ENCODE data around the gene AOX1.
"Not testable (repeated sequence)": the region's sequence is repeated elsewhere in the genome, so short reads cannot be mapped to it uniquely, and the experiment has no call there.

The AOX1 gene

DNA sequence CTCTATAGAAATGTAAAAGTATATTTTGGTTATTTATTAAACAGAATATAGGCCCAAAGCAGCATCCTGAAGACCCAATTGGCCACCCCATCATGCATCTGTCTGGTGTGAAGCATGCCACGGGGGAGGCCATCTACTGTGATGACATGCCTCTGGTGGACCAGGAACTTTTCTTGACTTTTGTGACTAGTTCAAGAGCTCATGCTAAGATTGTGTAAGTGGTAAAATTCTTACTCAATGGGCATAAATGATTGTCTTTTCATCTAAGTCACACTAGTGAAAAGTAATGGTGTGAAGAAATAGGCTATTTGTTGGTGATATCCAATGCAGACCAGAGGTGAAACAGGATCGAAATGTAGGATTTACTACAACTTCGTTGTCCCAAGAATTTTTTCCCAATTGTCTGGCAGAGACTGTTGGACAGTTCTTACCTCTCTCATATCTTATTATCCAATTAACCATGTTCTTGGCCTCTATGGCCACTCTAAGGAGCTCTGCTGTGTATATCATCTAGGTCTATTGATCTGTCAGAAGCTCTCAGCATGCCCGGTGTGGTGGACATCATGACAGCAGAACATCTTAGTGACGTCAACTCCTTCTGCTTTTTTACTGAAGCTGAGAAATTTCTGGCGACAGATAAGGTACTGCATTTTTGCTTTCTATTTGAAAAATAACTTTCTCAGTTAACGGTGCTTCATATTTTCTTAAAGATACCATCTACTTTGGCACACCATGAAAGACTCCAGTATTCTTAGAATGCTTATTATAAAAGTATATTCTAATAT lies 35.0 kb downstream of the AOX1 start:
- Histone ChIP-seq H3K4me1 (ENCODE audit: control insufficient read depth, insufficient read depth, low read length) (no peaks in the 10 kb centered on the region), H3K36me3 (ENCODE audit: control insufficient read depth, insufficient read depth, low read length) (no peaks in the 10 kb centered on the region), H3K27me3 (ENCODE audit: control insufficient read depth, insufficient read depth, low read length) (no peaks in the 10 kb centered on the region), H3K9ac (ENCODE audit: low read length) (no peak overlapping the region), H3K27ac (ENCODE audit: low read depth, low read length) (no peak overlapping the region), H3K4me3 (ENCODE audit: low read length) (no peak overlapping the region)

GRCh38 chr2:200622106-200622505 lies 36.3 kb downstream of the AOX1 start:
- no peaks in the 10 kb centered on the region for H3K36me3 ChIP-seq (ENCODE audit: control insufficient read depth, insufficient read depth, low read length)
- no peaks in the 10 kb centered on the region for H3K27me3 ChIP-seq (ENCODE audit: control insufficient read depth, insufficient read depth, low read length)
- no peaks in the 10 kb centered on the region for H3K4me1 ChIP-seq (ENCODE audit: control insufficient read depth, insufficient read depth, low read length)
- H3K9ac ChIP-seq (ENCODE audit: low read length): no peak overlapping the region
- no peak overlapping the region for H3K27ac ChIP-seq (ENCODE audit: low read depth, low read length)
- H3K4me3 ChIP-seq (ENCODE audit: low read length): no peak overlapping the region

- Histone ChIP-seq H3K27ac (ENCODE audit: low read depth, low read length) (no peak overlapping the region), H3K9ac (ENCODE audit: low read length) (no peak overlapping the region), H3K36me3 (ENCODE audit: control insufficient read depth, insufficient read depth, low read length) (no peaks in the 10 kb centered on the region), H3K27me3 (ENCODE audit: control insufficient read depth, insufficient read depth, low read length) (no peaks in the 10 kb centered on the region), H3K4me3 (ENCODE audit: low read length) (no peak overlapping the region), H3K4me1 (ENCODE audit: control insufficient read depth, insufficient read depth, low read length) (no peaks in the 10 kb centered on the region)
Observed at GRCh38 chr2:200624026-200624425, 38.2 kb downstream of the AOX1 start.

GRCh38 chr2:200624658-200625057 lies 38.8 kb downstream of the AOX1 start:
- H3K36me3 ChIP-seq (ENCODE audit: control insufficient read depth, insufficient read depth, low read length): no peaks in the 10 kb centered on the region
- no peaks in the 10 kb centered on the region for H3K27me3 ChIP-seq (ENCODE audit: control insufficient read depth, insufficient read depth, low read length)
- no peak overlapping the region for H3K27ac ChIP-seq (ENCODE audit: low read depth, low read length)
- H3K9ac ChIP-seq (ENCODE audit: low read length): no peak overlapping the region
- H3K4me3 ChIP-seq (ENCODE audit: low read length): no peak overlapping the region
- H3K4me1 ChIP-seq (ENCODE audit: control insufficient read depth, insufficient read depth, low read length): no peaks in the 10 kb centered on the region

- Histone ChIP-seq H3K9ac (ENCODE audit: low read length) (no peak overlapping the region), H3K36me3 (ENCODE audit: control insufficient read depth, insufficient read depth, low read length) (no peaks in the 10 kb centered on the region), H3K27ac (ENCODE audit: low read depth, low read length) (no peak overlapping the region), H3K4me1 (ENCODE audit: control insufficient read depth, insufficient read depth, low read length) (no peaks in the 10 kb centered on the region), H3K4me3 (ENCODE audit: low read length) (no peak overlapping the region), H3K27me3 (ENCODE audit: control insufficient read depth, insufficient read depth, low read length) (no peaks in the 10 kb centered on the region)
Observed at GRCh38 chr2:200625282-200625681, 39.5 kb downstream of the AOX1 start.

DNA sequence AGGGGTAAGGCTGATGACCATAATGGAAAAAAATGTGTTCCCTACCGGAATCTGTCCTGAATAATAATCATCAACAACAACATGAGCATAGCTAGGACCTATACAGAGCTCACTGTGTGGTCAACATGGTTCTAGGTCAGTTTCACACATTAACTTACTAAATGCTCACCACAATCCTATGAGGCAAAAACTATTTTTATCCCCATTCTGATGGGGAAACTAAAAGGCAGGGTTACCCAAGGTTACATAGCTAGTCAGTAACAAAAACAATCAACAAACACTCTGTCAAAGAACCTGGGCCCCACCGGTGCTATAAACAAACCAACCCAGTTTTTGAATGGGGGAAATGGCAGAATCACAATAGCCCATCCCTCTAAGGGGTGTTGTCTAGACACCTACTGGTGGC lies 40.1 kb downstream of the AOX1 start:
- no peak overlapping the region for H3K4me3 ChIP-seq (ENCODE audit: low read length)

GRCh38 chr2:200627110-200627770 lies 41.4 kb downstream of the AOX1 start:
- no peak overlapping the region for H3K27ac ChIP-seq (ENCODE audit: low read depth, low read length)
- no peaks in the 10 kb centered on the region for H3K36me3 ChIP-seq (ENCODE audit: control insufficient read depth, insufficient read depth, low read length)
- no peaks in the 10 kb centered on the region for H3K27me3 ChIP-seq (ENCODE audit: control insufficient read depth, insufficient read depth, low read length)
- no peak overlapping the region for H3K9ac ChIP-seq (ENCODE audit: low read length)
- H3K4me3 ChIP-seq (ENCODE audit: low read length): no peak overlapping the region
- no peaks in the 10 kb centered on the region for H3K4me1 ChIP-seq (ENCODE audit: control insufficient read depth, insufficient read depth, low read length)

More for the DNA sequence above, 40.1 kb downstream of the AOX1 start:
- H3K27me3 ChIP-seq (ENCODE audit: control insufficient read depth, insufficient read depth, low read length): no peaks in the 10 kb centered on the region
- H3K4me1 ChIP-seq (ENCODE audit: control insufficient read depth, insufficient read depth, low read length): no peaks in the 10 kb centered on the region
- no peak overlapping the region for H3K27ac ChIP-seq (ENCODE audit: low read depth, low read length)
- H3K9ac ChIP-seq (ENCODE audit: low read length): no peak overlapping the region
- no peaks in the 10 kb centered on the region for H3K36me3 ChIP-seq (ENCODE audit: control insufficient read depth, insufficient read depth, low read length)

DNA sequence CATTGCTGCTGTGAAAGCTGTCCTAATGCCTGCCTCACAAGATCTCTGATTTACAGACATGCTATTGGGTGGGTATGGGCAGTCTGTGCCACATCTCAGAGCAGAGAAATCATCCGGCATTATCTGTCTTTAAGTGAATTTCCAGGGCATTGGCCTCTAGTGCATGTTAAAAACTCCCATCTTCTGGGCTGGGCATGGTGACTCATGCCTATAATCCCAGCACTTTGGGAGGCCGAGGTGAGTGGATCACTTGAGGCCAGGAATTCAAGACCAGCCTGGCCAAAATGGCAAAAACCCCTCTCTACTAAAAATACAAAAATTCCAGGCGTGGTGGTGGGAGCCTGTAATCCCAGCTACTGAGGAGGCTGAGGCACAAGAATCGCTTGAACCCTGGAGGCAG lies 42.6 kb downstream of the AOX1 start:
- not testable (repeated sequence) for H3K36me3 ChIP-seq (ENCODE audit: control insufficient read depth, insufficient read depth, low read length); H3K27ac ChIP-seq (ENCODE audit: low read depth, low read length); H3K9ac ChIP-seq (ENCODE audit: low read length); H3K4me3 ChIP-seq (ENCODE audit: low read length); H3K4me1 ChIP-seq (ENCODE audit: control insufficient read depth, insufficient read depth, low read length); H3K27me3 ChIP-seq (ENCODE audit: control insufficient read depth, insufficient read depth, low read length)

GRCh38 chr2:200631287-200631686 lies 45.5 kb downstream of the AOX1 start:
- no peaks in the 10 kb centered on the region for H3K27me3 ChIP-seq (ENCODE audit: control insufficient read depth, insufficient read depth, low read length)
- no peaks in the 10 kb centered on the region for H3K36me3 ChIP-seq (ENCODE audit: control insufficient read depth, insufficient read depth, low read length)
- H3K9ac ChIP-seq (ENCODE audit: low read length): no peak overlapping the region
- no peaks in the 10 kb centered on the region for H3K4me1 ChIP-seq (ENCODE audit: control insufficient read depth, insufficient read depth, low read length)
- no peak overlapping the region for H3K27ac ChIP-seq (ENCODE audit: low read depth, low read length)
- no peak overlapping the region for H3K4me3 ChIP-seq (ENCODE audit: low read length)

DNA sequence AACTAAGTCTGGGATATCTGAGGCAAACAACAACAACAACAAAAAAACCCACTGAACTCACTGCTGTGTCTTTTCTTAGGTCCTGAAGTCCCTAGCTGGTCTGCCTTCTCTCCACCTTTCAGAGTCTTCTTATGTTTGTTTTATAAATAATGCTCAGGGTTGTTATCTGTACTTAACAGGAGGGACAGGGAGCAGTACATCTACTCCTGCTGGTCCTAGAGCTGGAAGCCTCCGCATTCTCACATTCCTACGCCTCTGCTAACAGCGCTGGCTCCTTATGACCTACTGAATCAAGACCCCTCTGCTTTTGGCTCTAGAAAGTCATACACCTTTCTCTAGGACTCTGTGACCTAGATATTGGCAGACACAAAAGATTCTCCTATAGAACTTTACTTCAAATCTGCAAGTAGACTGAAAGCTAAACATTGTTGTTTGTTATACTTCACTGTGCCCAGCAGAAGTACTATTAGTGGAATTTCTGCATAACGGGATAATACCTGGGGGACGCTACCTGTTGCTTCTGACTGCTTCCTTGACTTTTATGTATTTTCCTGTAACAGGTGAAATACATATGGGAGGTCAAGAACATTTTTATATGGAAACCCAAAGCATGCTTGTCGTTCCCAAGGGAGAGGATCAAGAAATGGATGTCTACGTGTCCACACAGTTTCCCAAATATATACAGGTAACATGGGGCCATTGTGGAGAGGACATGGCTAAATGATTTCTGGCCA lies 48.6 kb downstream of the AOX1 start:
- Histone ChIP-seq H3K27me3 (ENCODE audit: control insufficient read depth, insufficient read depth, low read length) (no peaks in the 10 kb centered on the region), H3K27ac (ENCODE audit: low read depth, low read length) (no peak overlapping the region), H3K4me1 (ENCODE audit: control insufficient read depth, insufficient read depth, low read length) (no peaks in the 10 kb centered on the region), H3K36me3 (ENCODE audit: control insufficient read depth, insufficient read depth, low read length) (no peaks in the 10 kb centered on the region), H3K4me3 (ENCODE audit: low read length) (no peak overlapping the region), H3K9ac (ENCODE audit: low read length) (no peak overlapping the region)

DNA sequence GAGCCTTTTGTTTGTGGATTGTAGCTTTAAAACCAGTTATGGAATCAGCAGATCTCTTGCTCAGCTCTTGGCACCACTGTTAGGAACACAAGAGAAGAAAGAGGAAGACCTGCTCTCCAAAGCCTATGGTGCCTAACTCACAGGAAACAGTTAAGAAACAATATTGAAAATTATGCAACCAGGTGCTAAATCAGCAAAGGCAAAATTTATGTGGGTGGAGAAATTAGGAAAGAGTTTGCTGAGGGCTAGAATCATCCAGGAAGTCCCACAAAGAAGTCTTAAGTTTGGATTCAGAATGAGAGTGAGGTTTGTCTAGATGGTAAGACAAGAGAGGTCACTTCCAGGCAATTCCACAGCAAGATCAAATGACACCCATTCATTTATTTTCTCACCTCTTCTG lies 49.4 kb downstream of the AOX1 start:
- no peaks in the 10 kb centered on the region for H3K27me3 ChIP-seq (ENCODE audit: control insufficient read depth, insufficient read depth, low read length)
- no peak overlapping the region for H3K9ac ChIP-seq (ENCODE audit: low read length)
- no peak overlapping the region for H3K4me3 ChIP-seq (ENCODE audit: low read length)
- no peak overlapping the region for H3K27ac ChIP-seq (ENCODE audit: low read depth, low read length)
- no peaks in the 10 kb centered on the region for H3K36me3 ChIP-seq (ENCODE audit: control insufficient read depth, insufficient read depth, low read length)
- H3K4me1 ChIP-seq (ENCODE audit: control insufficient read depth, insufficient read depth, low read length): no peaks in the 10 kb centered on the region

- no peaks in the 10 kb centered on the region for H3K27me3 ChIP-seq (ENCODE audit: control insufficient read depth, insufficient read depth, low read length)
- no peaks in the 10 kb centered on the region for H3K4me1 ChIP-seq (ENCODE audit: control insufficient read depth, insufficient read depth, low read length)
- no peaks in the 10 kb centered on the region for H3K36me3 ChIP-seq (ENCODE audit: control insufficient read depth, insufficient read depth, low read length)
- H3K4me3 ChIP-seq (ENCODE audit: low read length): no peak overlapping the region
- no peak overlapping the region for H3K9ac ChIP-seq (ENCODE audit: low read length)
- no peak overlapping the region for H3K27ac ChIP-seq (ENCODE audit: low read depth, low read length)
Observed at GRCh38 chr2:200637901-200638300, 52.1 kb downstream of the AOX1 start.

All from rectal smooth muscle tissue (tissue), 1 donor.